Small intestine (tissue), 7 donors: ENCODE data around the gene TLE5. TPM values are rescaled to one million over a fixed set of nuclear protein-coding genes. Genes with fewer than 3 reads are reported as not detected.

Source experiments
- DNase-seq, 2 donors: peaks; one replicate each; pipeline versions ENCODE4 v3.0.0 to v3.0.0-alpha.2; 2013
- FAIRE-seq: peaks from 2 replicates; lab custom pipeline; 2012; peaks lifted over from hg19 to GRCh38; lab: Jason Lieb, UNC
- H3K27ac ChIP-seq, 3 donors: one replicate each; pipeline ENCODE4 v1.5.1; 2013; ENCODE audit warnings: low read length in 2 of 3, mild to moderate bottlenecking in 2 of 3, control low read depth in 1 of 3, inconsistent platforms in 1 of 3, low read depth in 1 of 3, moderate library complexity in 1 of 3
- H3K27me3 ChIP-seq, 3 donors: one replicate each; pipeline ENCODE4 v1.6.1; 2013; ENCODE audit warnings: low read length in 3 of 3, inconsistent platforms in 1 of 3; ENCODE audit not compliant: control insufficient read depth in 3 of 3, insufficient read depth in 3 of 3
- H3K36me3 ChIP-seq, 3 donors: one replicate each; pipeline ENCODE4 v1.6.1; 2013; ENCODE audit warnings: low read length in 3 of 3, inconsistent platforms in 1 of 3, low read depth in 1 of 3, mild to moderate bottlenecking in 1 of 3, moderate library complexity in 1 of 3; ENCODE audit not compliant: control insufficient read depth in 3 of 3, insufficient read depth in 2 of 3
- H3K4me1 ChIP-seq, 3 donors: one replicate each; pipeline ENCODE4 v1.6.1; 2013; ENCODE audit warnings: low read length in 2 of 3, inconsistent platforms in 1 of 3, low read depth in 1 of 3, mild to moderate bottlenecking in 1 of 3, moderate library complexity in 1 of 3; ENCODE audit not compliant: control insufficient read depth in 3 of 3, insufficient read depth in 2 of 3
- H3K4me3 ChIP-seq, 3 donors: one replicate each; pipeline ENCODE4 v1.5.1; 2013; ENCODE audit warnings: low read length in 3 of 3, control low read depth in 1 of 3, inconsistent platforms in 1 of 3, low read depth in 1 of 3, mild to moderate bottlenecking in 1 of 3, moderate library complexity in 1 of 3
- H3K9me3 ChIP-seq, 2 donors: one replicate each; pipeline ENCODE4 v1.6.1; 2013; ENCODE audit warnings: low read depth in 1 of 2, low read length in 1 of 2; ENCODE audit not compliant: control insufficient read depth in 2 of 2, insufficient read depth in 1 of 2
- WGBS, 3 donors: extraction: QIAGEN DNeasy Blood & Tissue Kit; methylation state at CpG; one replicate each; pipeline ENCODE4 v1.1.7; 2013; 5-methylcytosine and 5-hydroxymethylcytosine counted together
- polyA plus RNA-seq, 4 donors: library from polyadenylated mRNA; stranded (reverse) in 3 of 4; unstranded in 1 of 4; fragments of 200-250 nt in 3 of 4; fragments of 120-200 nt in 1 of 4; gene quantifications; one replicate each; pipeline versions ENCODE4 v1.2.1 to v1.2.3, GENCODE V29; 2013
- donor health status: healthy with polysubstance abuse.
- donor health status: control.
- donor health status: control.
- donor health status: Bipolar disorder and iron deficiency.
- donor health status: healthy.

The TLE5 gene
- polyA plus RNA-seq, 4 donors = 308 to 488 (median 351) TPM

DNA sequence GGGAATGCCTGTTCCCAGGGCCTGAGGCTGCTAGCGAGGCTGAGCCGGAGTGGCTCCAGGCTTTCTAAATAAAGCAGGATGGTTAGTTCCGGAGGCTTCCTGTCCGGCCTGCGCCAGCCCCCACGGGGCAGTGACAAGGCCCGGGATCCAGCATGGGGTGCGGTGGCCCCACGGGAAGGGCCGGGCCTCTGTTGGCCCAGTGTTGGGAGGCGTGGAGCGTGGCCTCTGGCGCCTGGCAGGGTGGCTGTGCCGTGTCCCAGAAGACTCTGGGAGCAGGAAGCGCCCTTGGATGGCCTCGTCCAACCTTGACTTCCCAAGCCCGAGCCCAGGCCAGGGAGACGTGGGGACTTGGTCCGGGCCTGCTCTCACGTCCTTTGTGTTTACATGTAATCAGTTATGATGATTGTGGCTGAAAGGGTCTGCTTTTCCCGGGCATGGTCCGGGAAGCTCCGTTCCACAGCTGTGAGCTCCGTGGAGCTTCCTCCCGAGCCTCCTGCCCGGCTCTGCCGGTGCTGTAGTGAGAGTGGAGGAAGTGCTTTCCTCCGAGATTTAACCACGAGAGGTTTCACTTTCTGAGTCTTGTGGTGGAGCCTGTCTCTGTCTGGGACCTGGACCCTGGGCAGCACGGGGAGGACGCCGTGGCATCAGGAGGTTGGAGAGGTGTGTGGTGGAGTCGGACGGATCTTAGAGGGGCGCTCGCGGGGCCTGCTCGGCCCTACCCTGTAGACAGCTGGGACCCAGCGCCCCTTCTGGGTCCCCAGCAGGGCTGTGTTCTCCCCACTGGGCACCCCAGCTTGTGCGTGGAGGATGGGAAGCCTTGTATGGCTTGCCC is 36.4 kb upstream of the TLE5 start:
- Histone ChIP-seq H3K4me3 (peak overlapping the region; percentile 30 to 98 (median 96)), H3K36me3 (peaks cover 0 to 81% (median 0%) of the 10 kb centered on the region in 3 donors), H3K27me3 (no peaks in the 10 kb centered on the region), H3K9me3 (no peaks in the 10 kb centered on the region), H3K27ac (peak overlapping the region; percentile 91 to 98 (median 94)), H3K4me1 (peaks cover 0 to 58% (median 6%) of the 10 kb centered on the region in 3 donors)
- DNase-seq = peak; percentile 60 to 72
- WGBS, 3 donors = 8 to 19% (median 11%) methylated on average over 40 of the region's 40 CpGs
- FAIRE-seq = no peak

DNA sequence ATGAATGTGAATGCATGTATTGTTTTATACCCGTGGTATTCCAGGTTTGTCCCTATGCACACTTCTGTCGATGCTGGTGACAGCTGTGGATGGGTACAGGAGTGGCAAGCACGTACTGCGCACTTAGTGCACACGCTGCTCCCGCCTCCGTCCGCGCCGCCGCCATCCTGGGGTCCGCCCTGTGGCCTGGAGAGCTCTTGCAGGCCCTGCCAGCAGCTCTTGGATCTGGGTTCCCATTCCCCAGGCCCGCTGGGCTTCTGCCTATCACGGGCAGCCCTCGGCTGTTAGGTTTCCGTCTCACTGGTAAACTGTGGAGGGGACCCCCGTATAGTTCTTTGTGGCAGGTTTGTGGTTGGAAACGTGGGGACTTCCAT is 35.8 kb upstream of the TLE5 start:
- Histone ChIP-seq H3K27ac (peak overlapping the region; percentile 91 to 98 (median 94)), H3K36me3 (peaks cover 0 to 81% (median 0%) of the 10 kb centered on the region in 3 donors), H3K4me3 (peak overlapping the region in 2 of 3 donors; percentile 96 to 98), H3K4me1 (peaks cover 0 to 58% (median 6%) of the 10 kb centered on the region in 3 donors), H3K9me3 (no peaks in the 10 kb centered on the region), H3K27me3 (no peaks in the 10 kb centered on the region)
- FAIRE-seq (no peak), DNase-seq (peak in 1 of 2 donors; percentile 64)
- 19 to 29% (median 28%) methylated on average over 18 of the region's 18 CpGs for WGBS, 3 donors

DNA sequence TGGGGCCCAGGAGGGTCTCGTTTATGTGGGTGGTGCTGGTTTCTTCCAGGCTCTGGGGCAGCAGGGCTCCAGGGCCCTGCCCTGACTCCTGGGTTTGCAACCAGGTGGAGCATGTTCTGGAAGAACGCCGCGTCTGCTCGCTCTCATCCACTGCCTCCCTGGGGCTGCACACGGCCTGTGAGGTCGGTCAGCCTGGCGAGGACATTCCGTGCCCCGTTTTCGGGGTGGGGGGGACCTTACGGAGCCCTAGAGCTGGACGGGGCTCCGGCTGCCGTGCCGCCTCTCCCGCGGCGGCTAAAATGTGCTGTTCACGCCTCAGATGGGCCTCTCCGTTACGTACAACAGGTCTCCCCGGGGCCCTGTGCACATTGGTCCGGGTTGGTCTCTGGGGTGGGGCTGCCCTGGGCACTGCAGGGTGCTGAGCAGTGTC is 35.2 kb upstream of the TLE5 start:
- peaks cover 0 to 53% (median 6%) of the 10 kb centered on the region in 3 donors for H3K4me1 ChIP-seq
- no peaks in the 10 kb centered on the region for H3K9me3 ChIP-seq
- H3K27ac ChIP-seq = peak overlapping the region; percentile 91 to 98 (median 94)
- H3K27me3 ChIP-seq = no peaks in the 10 kb centered on the region
- DNase-seq (peak; percentile 63 to 76), FAIRE-seq (no peak)
- H3K36me3 ChIP-seq = peaks cover 0 to 75% (median 0%) of the 10 kb centered on the region in 3 donors
- H3K4me3 ChIP-seq = peak overlapping the region; percentile 36 to 98 (median 96)
- 10 to 59% (median 17%) methylated on average over 17 to 24 of the region's 24 CpGs for WGBS, 3 donors

DNA sequence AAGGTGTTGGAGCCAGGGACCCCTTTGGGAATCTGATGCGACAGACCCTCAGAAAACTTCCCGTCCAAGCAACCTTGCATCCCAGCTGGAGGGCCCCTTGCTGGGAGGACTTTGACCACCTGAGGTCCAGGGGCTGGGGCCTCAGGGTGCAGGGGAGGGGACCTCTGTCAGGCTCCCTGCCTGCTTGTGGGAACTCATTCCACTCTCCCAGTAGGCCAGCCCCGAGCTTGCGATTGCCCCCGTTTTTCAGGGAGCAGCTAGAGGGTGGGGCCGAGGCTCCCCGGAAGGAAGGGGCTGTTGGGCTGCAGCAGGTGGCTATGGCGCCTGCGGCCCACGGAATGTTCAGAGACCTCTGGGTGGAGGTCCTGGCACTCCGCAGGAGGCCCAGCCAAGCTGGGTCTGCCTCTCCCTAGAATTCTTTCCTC is 34.6 kb upstream of the TLE5 start:
- 22 to 42% (median 41%) methylated on average over 10 to 11 of the region's 11 CpGs for WGBS, 3 donors
- no peaks in the 10 kb centered on the region for H3K27me3 ChIP-seq
- H3K27ac ChIP-seq = peak overlapping the region; percentile 91 to 98 (median 94)
- no peaks in the 10 kb centered on the region for H3K9me3 ChIP-seq
- H3K4me1 ChIP-seq = peaks cover 0 to 48% (median 6%) of the 10 kb centered on the region in 3 donors
- H3K36me3 ChIP-seq = peaks cover 0 to 70% (median 0%) of the 10 kb centered on the region in 3 donors
- H3K4me3 ChIP-seq = peak overlapping the region; percentile 36 to 98 (median 96)
- FAIRE-seq (no peak), DNase-seq (peak; percentile 62 to 93)

DNA sequence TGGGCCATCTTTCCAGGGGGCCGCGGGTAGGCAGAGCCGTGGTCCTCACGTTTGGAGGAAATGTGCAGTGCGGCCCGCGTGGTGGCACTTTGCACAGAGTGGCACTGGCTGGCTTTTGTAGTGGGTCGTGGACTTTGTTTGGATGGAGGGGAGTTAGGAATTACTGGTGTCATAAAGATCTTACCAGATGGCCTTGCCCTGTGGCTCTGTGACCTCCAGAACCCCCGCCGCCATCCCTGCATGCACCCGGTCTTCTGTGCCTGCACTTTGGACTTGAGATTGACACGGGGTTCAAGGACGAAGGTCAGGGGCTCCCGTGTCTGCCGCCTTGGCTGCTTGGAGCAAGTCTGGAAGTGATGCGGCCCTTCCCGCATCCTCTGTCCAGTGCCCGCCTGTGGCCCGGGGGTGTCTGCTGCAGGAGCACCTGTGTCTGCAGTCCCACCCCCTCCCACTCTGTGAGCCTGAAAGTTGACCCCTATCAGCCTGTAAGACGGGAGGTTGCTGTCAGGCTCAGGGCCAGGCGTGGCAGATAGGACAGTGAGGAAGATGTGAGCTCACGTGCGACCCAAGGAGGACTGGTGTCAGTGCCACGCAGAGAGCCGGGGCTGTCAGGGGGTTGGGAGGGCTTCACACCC is 34.1 kb upstream of the TLE5 start:
- Histone ChIP-seq H3K4me1 (peaks cover 0 to 44% (median 6%) of the 10 kb centered on the region in 3 donors), H3K4me3 (peak overlapping the region in 2 of 3 donors; percentile 96 to 98), H3K9me3 (no peaks in the 10 kb centered on the region), H3K27me3 (no peaks in the 10 kb centered on the region), H3K36me3 (peaks cover 0 to 65% (median 0%) of the 10 kb centered on the region in 3 donors), H3K27ac (peak overlapping the region; percentile 91 to 100 (median 98))
- 11 to 39% (median 18%) methylated on average over 23 to 25 of the region's 25 CpGs for WGBS, 3 donors
- FAIRE-seq = no peak
- peak; percentile 90 to 92 for DNase-seq

DNA sequence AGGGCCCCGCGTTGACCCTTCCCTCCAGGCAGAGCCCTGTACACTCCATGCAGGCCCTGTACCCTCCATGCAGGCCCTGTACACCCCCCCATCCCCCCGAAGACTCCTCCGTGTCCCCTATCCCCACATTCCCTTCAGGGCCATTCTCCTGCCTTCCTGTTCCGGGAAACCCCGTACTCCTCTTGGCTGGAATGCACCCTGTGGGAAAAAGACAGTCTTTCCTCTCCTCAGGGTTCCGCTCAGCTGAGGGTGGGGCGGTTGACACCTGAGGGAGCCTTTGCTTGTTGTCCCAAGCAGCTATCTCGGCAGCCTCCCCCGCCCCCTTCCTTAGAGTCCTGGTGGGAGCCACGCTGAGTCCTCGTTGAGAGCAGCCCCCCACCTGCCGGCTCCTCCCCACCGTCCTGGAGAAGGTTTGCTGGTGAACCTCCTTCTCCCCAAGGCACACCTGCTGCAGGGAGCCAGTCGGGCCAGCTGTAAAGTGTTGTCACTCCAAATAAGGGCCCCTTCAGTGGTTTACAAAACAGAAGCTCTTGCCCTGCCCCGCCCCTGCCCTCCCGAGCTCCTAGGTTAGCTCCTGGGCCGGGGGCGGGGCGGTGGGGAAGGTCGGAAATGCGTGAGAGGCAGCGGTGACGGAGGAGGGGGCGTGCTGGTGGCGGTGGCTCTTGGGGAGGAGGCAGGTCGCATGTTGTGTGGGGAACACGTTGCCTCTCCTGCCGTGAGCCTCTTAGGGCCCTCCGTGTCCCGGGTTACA is 33.3 kb upstream of the TLE5 start:
- FAIRE-seq (no peak), DNase-seq (peak; percentile 64 to 77)
- H3K27me3 ChIP-seq = no peaks in the 10 kb centered on the region
- H3K4me3 ChIP-seq = peak overlapping the region; percentile 81 to 98 (median 96)
- H3K27ac ChIP-seq = peak overlapping the region; percentile 91 to 100 (median 98)
- WGBS, 3 donors = 3 to 9% (median 5%) methylated on average over 28 to 31 of the region's 31 CpGs
- H3K9me3 ChIP-seq = no peaks in the 10 kb centered on the region
- H3K36me3 ChIP-seq = peaks cover 0 to 57% (median 0%) of the 10 kb centered on the region in 3 donors
- H3K4me1 ChIP-seq = peaks cover 0 to 36% (median 6%) of the 10 kb centered on the region in 3 donors

DNA sequence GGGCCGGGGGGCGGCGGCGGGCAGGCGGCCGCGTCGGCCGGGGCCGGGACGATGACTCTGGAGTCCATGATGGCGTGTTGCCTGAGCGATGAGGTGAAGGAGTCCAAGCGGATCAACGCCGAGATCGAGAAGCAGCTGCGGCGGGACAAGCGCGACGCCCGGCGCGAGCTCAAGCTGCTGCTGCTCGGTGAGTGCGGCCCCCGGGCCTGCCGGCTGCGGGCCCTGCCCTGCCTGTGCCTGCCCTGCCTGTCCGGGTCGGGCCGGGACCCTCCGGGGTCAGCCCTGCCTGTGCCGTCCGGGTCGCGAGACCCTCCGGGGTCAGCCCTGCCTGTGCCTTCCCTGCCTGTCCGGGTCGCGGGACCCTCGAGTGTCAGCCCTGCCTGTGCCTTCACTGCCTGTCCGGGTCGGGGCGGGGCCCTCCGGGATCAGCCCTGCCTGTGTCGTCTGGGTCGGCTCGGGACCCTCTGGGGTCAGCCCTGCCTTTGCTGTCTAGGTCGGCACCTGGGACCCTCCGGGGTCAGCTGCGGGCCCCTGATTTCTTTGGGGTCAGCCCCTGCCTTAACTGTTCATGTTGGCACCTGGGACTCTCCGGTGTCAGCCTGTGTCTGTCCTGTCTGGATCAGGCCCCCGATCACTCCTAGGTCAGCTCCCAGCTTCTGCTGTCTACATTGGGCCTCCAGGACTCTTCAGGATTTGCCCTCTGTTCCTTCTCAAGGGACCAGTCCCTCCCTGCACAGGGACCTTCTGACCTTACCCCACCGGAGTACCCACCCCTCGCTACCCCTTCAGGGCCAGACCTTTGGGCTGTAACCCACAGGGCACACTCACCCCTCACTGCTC is 32.5 kb upstream of the TLE5 start:
- Histone ChIP-seq H3K36me3 (peaks cover 0 to 49% (median 0%) of the 10 kb centered on the region in 3 donors), H3K27ac (peak overlapping the region; percentile 91 to 100 (median 98)), H3K27me3 (no peaks in the 10 kb centered on the region), H3K9me3 (no peaks in the 10 kb centered on the region), H3K4me1 (peaks cover 0 to 36% (median 6%) of the 10 kb centered on the region in 3 donors), H3K4me3 (peak overlapping the region; percentile 81 to 98 (median 96))
- 2 to 4% (median 4%) methylated on average over 34 to 57 of the region's 57 CpGs for WGBS, 3 donors
- no peak for FAIRE-seq
- no peak for DNase-seq
